Kidney (tissue), 14 donors: ENCODE results near the gene CCL18. TPM values are rescaled to one million over a fixed set of nuclear protein-coding genes. Genes with fewer than 3 reads are reported as not detected.

Experiments used
- DNase-seq, 5 donors: peaks; one replicate each; pipeline ENCODE4 v3.0.0-alpha.2; 2013 to 2020
- FAIRE-seq: peaks from 2 replicates; lab custom pipeline; 2012; peaks lifted over from hg19 to GRCh38; lab: Jason Lieb, UNC
- H3K27ac ChIP-seq, 2 donors: one replicate each; pipeline ENCODE4 v1.7.0; 2013; ENCODE audit warnings: low read depth in 2 of 2, low read length in 2 of 2, inconsistent platforms in 1 of 2
- H3K27me3 ChIP-seq: one replicate; pipeline ENCODE4 v1.7.1; 2013; ENCODE audit warnings: low read length, inconsistent platforms; ENCODE audit not compliant: control insufficient read depth, insufficient read depth
- H3K36me3 ChIP-seq, 3 donors: one replicate each; pipeline versions ENCODE4 v1.7.0 to v1.7.1; 2013; ENCODE audit warnings: low read length in 3 of 3, control low read depth in 1 of 3, inconsistent platforms in 1 of 3; ENCODE audit not compliant: insufficient read depth in 3 of 3, control insufficient read depth in 2 of 3
- H3K4me1 ChIP-seq, 3 donors: one replicate each; pipeline versions ENCODE4 v1.7.0 to v1.7.1; 2013; ENCODE audit warnings: low read length in 3 of 3, inconsistent platforms in 1 of 3, low read depth in 1 of 3; ENCODE audit not compliant: control insufficient read depth in 2 of 3, insufficient read depth in 2 of 3
- H3K4me3 ChIP-seq, 3 donors: one replicate each; pipeline versions ENCODE4 v1.7.0 to v1.8.1; 2013; ENCODE audit warnings: low read length in 3 of 3, control low read depth in 1 of 3, inconsistent platforms in 1 of 3
- H3K9ac ChIP-seq, 3 donors: one replicate each; pipeline versions ENCODE4 v1.7.0 to v1.7.1; 2013; ENCODE audit warnings: low read length in 3 of 3, control low read depth in 1 of 3, inconsistent platforms in 1 of 3
- H3K9me3 ChIP-seq, 3 donors: one replicate each; pipeline versions ENCODE4 v1.7.0 to v1.7.1; 2013; ENCODE audit warnings: low read length in 3 of 3, control low read depth in 1 of 3, inconsistent platforms in 1 of 3; ENCODE audit not compliant: control insufficient read depth in 2 of 3, insufficient read depth in 1 of 3
- intact Hi-C: fragments of 100-400 bp; cut with DNase I; formaldehyde crosslinking; loops from one replicate; pipeline ENCODE4 v1.11.1; 2022
- polyA plus RNA-seq: library from polyadenylated mRNA; stranded (reverse); fragments of 350-450 nt; fragmentation: Illumina TruSeq; extraction: RNeasy Lipid Tissue Mini Kit (QIAGEN cat#74804); gene quantifications from one replicate; pipeline ENCODE4 v1.2.3, GENCODE V29; 2014; ENCODE audit warnings: low read depth, low replicate concordance; ENCODE audit not compliant: insufficient read depth
- total RNA-seq: library from RNA; stranded (reverse); fragmentation: NEBNext Ultra II Directional; extraction: Animal tissue kit (Norgen Biotek cat#: 25700); gene quantifications from one replicate; pipeline ENCODE4 v1.2.1, GENCODE V29; 2021
- TF ChIP-seq, protein P1 (sequence below): IDR thresholded peaks from 3 replicates; pipeline ENCODE4 v1.5.1; 2012; ENCODE audit warnings: mild to moderate bottlenecking, moderate library complexity, borderline replicate concordance; ENCODE audit not compliant: insufficient read depth; ENCODE audit errors: extremely low read depth
- donor health status: control.
- donor health status: control.
- donor health status: control.
- donor health status: control.
- donor health status: control.
- donor health status: DM: yes; HTN: yes; CAD: no.
- donor health status: Normal renal cell carcinoma (clear cell type).

CCL18 gene
- total and polyA plus RNA-seq, 2 donors from 2014 or later: 4.5 TPM; not detected in 1

DNA sequence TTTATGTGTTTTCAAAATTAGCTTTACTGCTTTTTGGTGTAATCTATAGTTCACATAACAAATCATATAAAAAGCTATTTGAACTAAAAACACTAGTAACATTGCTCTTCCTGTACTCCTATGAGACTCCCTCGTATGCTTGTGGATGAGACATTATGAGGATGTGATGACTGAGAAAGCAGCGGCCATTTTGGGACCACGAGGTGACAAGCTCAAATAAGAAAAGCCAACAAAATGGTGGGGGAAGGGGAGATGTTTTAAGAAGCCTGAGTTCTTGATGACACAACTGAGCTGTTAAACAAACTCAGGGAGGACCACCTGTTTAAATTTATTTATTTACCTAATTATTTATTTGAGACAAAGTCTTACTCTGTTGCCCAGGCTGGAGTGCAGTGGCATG lies 4.5 kb downstream of the CCL18 start:
- Histone ChIP-seq H3K27ac (no peak overlapping the region), H3K4me1 (no peaks in the 10 kb centered on the region), H3K9ac (no peak overlapping the region), H3K36me3 (no peaks in the 10 kb centered on the region), H3K27me3 (no peaks in the 10 kb centered on the region), H3K9me3 (no peaks in the 10 kb centered on the region), H3K4me3 (no peak overlapping the region)
- intact Hi-C loops: no loop called here
- no peak for DNase-seq
- no peak for FAIRE-seq
- TF ChIP-seq, protein P1, sequence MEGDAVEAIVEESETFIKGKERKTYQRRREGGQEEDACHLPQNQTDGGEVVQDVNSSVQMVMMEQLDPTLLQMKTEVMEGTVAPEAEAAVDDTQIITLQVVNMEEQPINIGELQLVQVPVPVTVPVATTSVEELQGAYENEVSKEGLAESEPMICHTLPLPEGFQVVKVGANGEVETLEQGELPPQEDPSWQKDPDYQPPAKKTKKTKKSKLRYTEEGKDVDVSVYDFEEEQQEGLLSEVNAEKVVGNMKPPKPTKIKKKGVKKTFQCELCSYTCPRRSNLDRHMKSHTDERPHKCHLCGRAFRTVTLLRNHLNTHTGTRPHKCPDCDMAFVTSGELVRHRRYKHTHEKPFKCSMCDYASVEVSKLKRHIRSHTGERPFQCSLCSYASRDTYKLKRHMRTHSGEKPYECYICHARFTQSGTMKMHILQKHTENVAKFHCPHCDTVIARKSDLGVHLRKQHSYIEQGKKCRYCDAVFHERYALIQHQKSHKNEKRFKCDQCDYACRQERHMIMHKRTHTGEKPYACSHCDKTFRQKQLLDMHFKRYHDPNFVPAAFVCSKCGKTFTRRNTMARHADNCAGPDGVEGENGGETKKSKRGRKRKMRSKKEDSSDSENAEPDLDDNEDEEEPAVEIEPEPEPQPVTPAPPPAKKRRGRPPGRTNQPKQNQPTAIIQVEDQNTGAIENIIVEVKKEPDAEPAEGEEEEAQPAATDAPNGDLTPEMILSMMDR: no peak

DNA sequence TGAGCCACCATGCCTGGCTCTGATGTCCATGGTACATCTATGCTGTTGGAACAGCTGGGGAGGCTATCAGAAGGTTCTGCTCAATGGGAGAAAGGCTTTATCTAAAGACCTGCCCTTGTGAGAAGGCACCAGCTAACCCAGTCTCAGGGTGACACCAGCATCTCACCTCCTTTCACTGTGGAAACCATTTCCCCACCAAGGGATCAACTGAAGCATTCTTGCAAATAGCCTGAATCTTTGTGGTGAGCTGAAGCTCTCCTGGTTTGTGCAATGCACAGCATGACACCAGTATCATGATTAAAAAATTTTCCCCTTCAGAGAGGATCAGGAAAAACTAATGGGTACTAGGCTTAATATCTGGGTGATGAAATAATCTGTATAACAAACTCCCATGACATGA lies 5.1 kb downstream of the CCL18 start:
- intact Hi-C loops: no loop called here
- no peak for FAIRE-seq

DNA sequence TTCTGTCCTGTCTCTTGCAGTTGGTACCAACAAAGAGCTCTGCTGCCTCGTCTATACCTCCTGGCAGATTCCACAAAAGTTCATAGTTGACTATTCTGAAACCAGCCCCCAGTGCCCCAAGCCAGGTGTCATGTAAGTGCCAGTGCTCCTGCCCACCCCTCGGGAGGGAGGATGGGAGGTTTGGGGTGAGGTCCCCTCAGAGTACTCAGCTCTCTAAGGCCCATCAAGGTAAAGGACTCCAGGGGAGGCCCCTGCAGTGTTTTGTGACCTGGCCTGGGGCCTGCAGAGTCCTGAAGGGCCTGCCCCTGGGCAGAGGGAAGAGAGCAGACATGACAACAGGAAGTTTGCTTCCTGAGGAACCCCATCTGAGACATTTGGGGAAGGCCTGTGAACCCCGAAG lies 6.4 kb downstream of the CCL18 start:
- FAIRE-seq (no peak), DNase-seq (no peak)
- H3K9ac ChIP-seq: no peak overlapping the region
- no peak overlapping the region for H3K4me3 ChIP-seq
- intact Hi-C loops: no loop called here
- H3K4me1 ChIP-seq: no peaks in the 10 kb centered on the region
- no peaks in the 10 kb centered on the region for H3K27me3 ChIP-seq
- TF ChIP-seq, protein P1: no peak
- H3K36me3 ChIP-seq: no peaks in the 10 kb centered on the region
- H3K27ac ChIP-seq: no peak overlapping the region
- no peaks in the 10 kb centered on the region for H3K9me3 ChIP-seq

More for the DNA sequence above, 5.1 kb downstream of the CCL18 start:
- Histone ChIP-seq H3K27ac (no peak overlapping the region), H3K4me3 (no peak overlapping the region), H3K9me3 (no peaks in the 10 kb centered on the region), H3K27me3 (no peaks in the 10 kb centered on the region), H3K4me1 (no peaks in the 10 kb centered on the region), H3K36me3 (no peaks in the 10 kb centered on the region), H3K9ac (no peak overlapping the region)
- TF ChIP-seq, protein P1: no peak
- DNase-seq: no peak

DNA sequence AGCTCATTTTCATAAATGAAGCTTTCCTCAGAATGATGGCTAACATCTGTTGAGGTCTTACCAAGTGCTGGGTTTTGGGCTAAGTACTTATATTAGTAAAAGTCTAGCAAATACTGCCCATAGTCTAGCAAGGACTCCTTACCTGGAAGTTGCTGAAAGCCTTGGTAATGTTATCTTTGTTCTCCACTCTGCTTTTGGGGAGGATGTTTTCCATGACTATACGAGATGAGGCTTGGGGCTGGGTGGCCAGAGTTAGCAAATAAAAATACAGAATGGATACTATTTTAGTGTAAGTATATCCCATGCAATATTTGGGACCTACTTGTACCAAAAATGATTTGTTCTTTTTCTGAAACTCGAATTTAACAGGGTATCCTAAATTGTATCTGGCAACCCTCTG lies 7.7 kb downstream of the CCL18 start:
- Histone ChIP-seq H3K36me3 (no peaks in the 10 kb centered on the region), H3K27me3 (no peaks in the 10 kb centered on the region), H3K9me3 (no peaks in the 10 kb centered on the region), H3K27ac (no peak overlapping the region), H3K4me3 (no peak overlapping the region), H3K4me1 (no peaks in the 10 kb centered on the region), H3K9ac (no peak overlapping the region)
- DNase-seq: no peak
- FAIRE-seq: no peak
- intact Hi-C loops: no loop called here
- TF ChIP-seq, protein P1: no peak
